HEK293T (cell line): ENCODE data around the gene HYAL2.
A peak's percentile ranks its signal among the peaks of the same experiment; 100 is the strongest.

Experiments used
- CTCF ChIA-PET: fragments of 350-600 bp; formaldehyde crosslinking; extraction: SDS; loops from one replicate; lab custom pipeline; 2021; ENCODE audit warnings: antibody characterized with exemption, inconsistent platforms; lab: Yijun Ruan, JAX
- POLR2A ChIA-PET: fragments of 350-600 bp; formaldehyde crosslinking; extraction: SDS; loops from one replicate; lab custom pipeline; 2020; ENCODE audit warnings: antibody characterized with exemption, inconsistent platforms; lab: Yijun Ruan, JAX
- DNase-seq: peaks from one replicate; pipeline ENCODE4 v3.0.0; 2012; ENCODE audit warnings: mixed read lengths; ENCODE audit errors: extremely low spot score
- ARNT ChIP-seq: fragments of 450-650 bp; IDR thresholded peaks from 2 replicates; pipeline ENCODE4 v1.6.1; 2017; ENCODE audit warnings: mild to moderate bottlenecking
- BHLHE40 ChIP-seq: fragments of 450-650 bp; IDR thresholded peaks from 2 replicates; pipeline ENCODE4 v1.6.1; 2016; ENCODE audit warnings: mild to moderate bottlenecking, moderate library complexity, borderline replicate concordance
- CTBP1 ChIP-seq: fragments of 450-650 bp; IDR thresholded peaks from 2 replicates; pipeline ENCODE4 v1.6.1; 2016; ENCODE audit warnings: borderline replicate concordance
- ELF4 ChIP-seq: fragments of 450-650 bp; IDR thresholded peaks from 2 replicates; pipeline ENCODE4 v1.6.1; 2017; ENCODE audit warnings: antibody characterized with exemption
- FOXA1 ChIP-seq: fragments of 450-650 bp; IDR thresholded peaks from 2 replicates; pipeline ENCODE4 v1.6.1; 2016; ENCODE audit warnings: mild to moderate bottlenecking
- FOXK2 ChIP-seq: fragments of 450-650 bp; IDR thresholded peaks from 2 replicates; pipeline ENCODE4 v1.6.1; 2016; ENCODE audit warnings: mild to moderate bottlenecking
- FOXM1 ChIP-seq: fragments of 450-650 bp; IDR thresholded peaks from 2 replicates; pipeline ENCODE4 v1.6.1; 2017; ENCODE audit warnings: mild to moderate bottlenecking, borderline replicate concordance
- HDGF ChIP-seq: fragments of 450-650 bp; IDR thresholded peaks from 2 replicates; pipeline ENCODE4 v1.6.1; 2017; ENCODE audit warnings: antibody characterized with exemption, borderline replicate concordance
- L3MBTL2 ChIP-seq: fragments of 450-650 bp; conservative IDR thresholded peaks from 2 replicates; pipeline ENCODE4 v1.6.1; 2016; ENCODE audit warnings: mild to moderate bottlenecking
- LEF1 ChIP-seq: fragments of 450-650 bp; IDR thresholded peaks from 2 replicates; pipeline ENCODE4 v1.6.1; 2017; ENCODE audit warnings: mild to moderate bottlenecking, borderline replicate concordance
- NFRKB ChIP-seq: fragments of 450-650 bp; IDR thresholded peaks from 2 replicates; pipeline ENCODE4 v1.6.1; 2016; ENCODE audit warnings: mild to moderate bottlenecking, moderate library complexity
- SP1 ChIP-seq: fragments of 450-650 bp; IDR thresholded peaks from 2 replicates; pipeline ENCODE4 v1.6.1; 2017
- SUZ12 ChIP-seq: fragments of 450-650 bp; IDR thresholded peaks from 2 replicates; pipeline ENCODE4 v1.6.1; 2016; ENCODE audit warnings: mild to moderate bottlenecking
- TARDBP ChIP-seq: fragments of 450-650 bp; IDR thresholded peaks from 2 replicates; pipeline ENCODE4 v1.6.1; 2016
- ZNF384 ChIP-seq: fragments of 450-650 bp; IDR thresholded peaks from 2 replicates; pipeline ENCODE4 v1.6.1; 2016
- TF ChIP-seq, protein P1 (sequence below): fragments of 450-650 bp; IDR thresholded peaks from 2 replicates; pipeline ENCODE4 v1.6.1; 2016

HYAL2 gene

DNA sequence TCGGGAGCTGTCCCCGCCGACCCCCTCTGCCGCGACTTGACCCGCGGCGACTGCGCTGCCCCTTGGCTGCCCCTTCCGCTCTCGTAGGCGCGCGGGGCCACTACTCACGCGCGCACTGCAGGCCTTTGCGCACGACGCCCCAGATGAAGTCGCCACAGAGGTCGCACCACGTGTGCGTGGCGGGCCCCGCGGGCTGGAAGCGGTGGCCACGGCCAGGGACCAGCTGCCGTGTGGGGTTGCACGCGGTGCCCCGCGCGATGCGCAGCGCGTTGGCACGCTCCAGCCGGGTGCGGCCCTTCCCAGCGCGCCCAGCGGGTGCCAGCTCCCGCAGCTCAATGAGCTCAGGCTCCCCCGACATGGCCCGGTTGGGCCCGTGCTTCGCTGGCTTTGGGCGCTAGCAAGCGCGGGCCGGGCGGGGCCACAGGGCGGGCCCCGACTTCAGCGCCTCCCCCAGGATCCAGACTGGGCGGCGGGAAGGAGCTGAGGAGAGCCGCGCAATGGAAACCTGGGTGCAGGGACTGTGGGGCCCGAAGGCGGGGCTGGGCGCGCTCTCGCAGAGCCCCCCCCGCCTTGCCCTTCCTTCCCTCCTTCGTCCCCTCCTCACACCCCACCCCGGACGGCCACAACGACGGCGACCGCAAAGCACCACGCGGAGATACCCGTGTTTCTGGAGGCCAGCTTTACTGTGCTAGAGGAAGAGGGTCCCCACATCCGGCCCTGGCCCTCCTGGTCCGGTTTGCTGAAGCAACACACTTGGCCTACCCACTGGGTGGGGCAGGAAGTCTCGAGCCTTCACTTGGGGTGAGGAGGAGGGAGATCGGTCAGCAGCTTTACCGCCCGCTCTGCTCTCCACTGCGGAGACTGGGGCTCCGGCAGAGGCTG is 18.1 kb upstream of the HYAL2 start, which contains the start of gene RASSF1:
RASSF1 (minus strand) TSS at position 389 of the 882 bp plus-strand sequence; CDS start at position 358, 31 bp downstream.
- no peak for TF ChIP-seq ZNF384
- TF ChIP-seq TARDBP = no peak
- no peak for TF ChIP-seq SP1
- no peak for TF ChIP-seq L3MBTL2
- TF ChIP-seq NFRKB = no peak
- TF ChIP-seq ELF4 = no peak
- TF ChIP-seq, protein P1, sequence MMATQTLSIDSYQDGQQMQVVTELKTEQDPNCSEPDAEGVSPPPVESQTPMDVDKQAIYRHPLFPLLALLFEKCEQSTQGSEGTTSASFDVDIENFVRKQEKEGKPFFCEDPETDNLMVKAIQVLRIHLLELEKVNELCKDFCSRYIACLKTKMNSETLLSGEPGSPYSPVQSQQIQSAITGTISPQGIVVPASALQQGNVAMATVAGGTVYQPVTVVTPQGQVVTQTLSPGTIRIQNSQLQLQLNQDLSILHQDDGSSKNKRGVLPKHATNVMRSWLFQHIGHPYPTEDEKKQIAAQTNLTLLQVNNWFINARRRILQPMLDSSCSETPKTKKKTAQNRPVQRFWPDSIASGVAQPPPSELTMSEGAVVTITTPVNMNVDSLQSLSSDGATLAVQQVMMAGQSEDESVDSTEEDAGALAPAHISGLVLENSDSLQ = no peak
- no peak for TF ChIP-seq FOXA1
- no peak for TF ChIP-seq SUZ12
- no peak for TF ChIP-seq ARNT
- no peak for TF ChIP-seq FOXM1
- no peak for TF ChIP-seq CTBP1
- CTCF ChIA-PET = no interaction called here
- POLR2A ChIA-PET = no interaction called here
- DNase-seq = no peak

DNA sequence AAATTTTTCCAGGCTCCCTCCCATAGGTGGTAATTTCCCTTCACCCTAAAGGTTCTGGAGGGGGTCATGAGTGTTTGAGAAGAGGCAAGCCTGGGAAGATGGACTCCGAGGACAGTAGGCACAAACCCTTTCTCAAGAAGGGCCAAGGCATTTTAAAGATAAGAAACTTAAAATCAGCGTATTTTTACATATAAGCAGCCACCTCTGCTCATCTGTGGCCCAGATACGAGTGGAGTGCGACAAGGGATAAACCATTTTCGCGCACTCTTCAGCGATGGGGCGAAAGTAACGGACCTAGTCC is 17.6 kb upstream of the HYAL2 start:
- no peak for DNase-seq
- ChIA-PET CTCF (no interaction called here), POLR2A (no interaction called here)
- TF ChIP-seq SP1 (no peak), ELF4 (no peak), BHLHE40 (no peak), LEF1 (no peak), TARDBP (no peak), CTBP1 (no peak), L3MBTL2 (no peak), FOXA1 (no peak), FOXK2 (no peak), NFRKB (no peak), SUZ12 (no peak), ARNT (no peak), ZNF384 (no peak), HDGF (no peak)

DNA sequence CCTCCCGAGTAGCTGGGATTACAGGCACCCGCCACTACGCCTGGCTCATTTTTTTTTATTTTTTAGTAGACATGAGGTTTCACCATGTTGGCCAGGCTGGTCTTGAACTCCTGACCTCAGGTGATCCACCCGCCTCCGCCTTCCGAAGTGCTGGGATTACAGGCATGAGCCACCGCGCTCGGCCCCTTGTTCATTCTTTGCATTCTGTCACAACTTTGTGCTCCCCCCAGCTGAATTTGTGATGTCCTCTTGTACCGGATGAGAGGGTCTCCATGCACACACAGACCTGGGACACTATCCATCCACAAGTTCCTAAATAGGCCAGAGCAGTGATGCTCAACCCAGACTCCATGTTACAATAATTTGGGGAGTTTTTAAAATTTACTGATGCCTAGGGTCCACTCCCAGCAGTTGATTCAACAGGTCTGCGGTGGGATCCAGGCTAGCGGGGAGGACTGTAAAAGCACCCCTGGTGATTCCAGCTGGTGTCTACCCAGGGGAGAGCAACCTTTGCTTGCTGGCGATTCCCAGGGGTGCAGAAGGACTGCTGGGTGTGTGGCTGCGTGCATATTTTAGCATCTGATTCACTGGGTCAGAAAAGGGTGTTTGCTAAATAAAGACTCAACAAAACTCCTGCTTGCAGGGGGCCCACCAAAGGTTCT is 17.1 kb upstream of the HYAL2 start:
- TF ChIP-seq FOXM1 (no peak), SUZ12 (no peak), CTBP1 (no peak), NFRKB (no peak), BHLHE40 (no peak), ARNT (no peak), FOXK2 (no peak), LEF1 (no peak), HDGF (no peak)
- TF ChIP-seq, protein P1 = no peak
- no peak for DNase-seq
- ChIA-PET CTCF (interaction anchor here (0.6 kb wide), 1 partner anchor 79 kb away, joined by 3 read pairs; no protein-coding TSS in a partner anchor), POLR2A (interaction anchor here (3.9 kb wide), 1 partner anchor 11 kb away, joined by 119 read pairs; the partner anchor contains the start of genes CYB561D2 and NPRL2)

DNA sequence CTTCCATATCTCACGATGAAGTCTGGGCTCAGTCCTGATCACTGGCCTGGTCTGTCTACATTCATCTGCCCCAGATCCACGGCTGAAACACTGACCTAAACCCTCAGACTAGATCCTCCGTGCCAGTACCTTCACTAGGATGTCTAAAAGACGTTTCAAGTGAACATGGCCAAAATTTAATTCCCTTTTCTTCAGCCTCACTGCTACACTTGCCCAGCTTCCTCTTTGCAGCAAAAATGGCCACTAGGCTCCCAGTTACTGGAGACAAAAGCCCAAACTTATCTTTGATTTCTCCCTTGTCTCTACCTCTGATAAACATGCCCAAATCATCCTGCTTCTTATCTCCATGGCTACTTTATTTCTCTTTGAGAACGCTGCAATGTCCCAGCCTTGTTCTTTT is 16.4 kb upstream of the HYAL2 start:
- no peak for DNase-seq
- no peak for TF ChIP-seq ZNF384
- TF ChIP-seq FOXA1 = no peak
- no peak for TF ChIP-seq LEF1
- no peak for TF ChIP-seq TARDBP
- TF ChIP-seq HDGF = no peak
- TF ChIP-seq ELF4 = no peak
- TF ChIP-seq SP1 = no peak
- TF ChIP-seq, protein P1 = no peak
- no peak for TF ChIP-seq L3MBTL2
- no peak for TF ChIP-seq BHLHE40
- no peak for TF ChIP-seq NFRKB
- no peak for TF ChIP-seq ARNT
- CTCF ChIA-PET = interaction anchor here (0.5 to 0.6 kb wide), 2 partner anchors 80 to 488 kb away, joined by 3 read pairs; no protein-coding TSS in a partner anchor
- POLR2A ChIA-PET = interaction anchor here (3.9 kb wide), 2 partner anchors 11 to 12 kb away, joined by 88 to 119 read pairs; partner anchors contain the start of genes CYB561D2, NPRL2 and TUSC2

DNA sequence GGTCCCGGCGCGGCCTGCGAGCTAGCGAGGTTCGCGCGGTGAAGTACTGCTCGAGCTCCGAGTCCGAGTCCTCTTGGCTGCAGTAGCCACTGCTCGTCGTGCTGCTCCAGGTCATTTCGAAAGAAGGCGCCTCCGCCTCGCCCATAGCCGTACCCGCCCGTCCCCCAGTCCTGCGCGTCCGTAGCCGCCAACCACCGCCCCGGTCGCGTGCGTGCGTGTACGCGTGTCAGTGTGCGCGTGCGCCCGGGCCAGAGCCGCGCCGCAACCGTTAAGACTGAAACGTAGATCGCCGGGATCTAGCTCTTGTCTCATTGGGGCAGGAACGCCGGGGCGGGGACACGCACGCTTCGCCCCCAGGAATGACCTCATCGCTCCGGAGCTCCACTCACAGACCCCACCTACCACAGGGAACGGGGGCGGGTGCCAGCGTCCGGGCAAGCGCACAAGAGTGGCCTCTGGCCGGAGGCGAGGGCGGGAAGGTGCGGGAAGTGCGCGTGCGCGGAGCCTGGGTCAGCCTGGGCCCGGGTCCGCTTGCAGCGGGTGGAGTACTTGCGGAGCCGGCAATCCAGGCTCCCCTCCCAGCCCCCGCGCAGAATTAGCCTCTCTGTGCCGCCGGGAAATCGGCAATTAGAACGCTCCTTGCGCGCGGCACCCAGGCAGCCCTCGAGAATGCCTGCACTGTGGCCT is 14.8 kb upstream of the HYAL2 start:
- CTCF ChIA-PET = interaction anchor here (0.6 to 1.6 kb wide), 10 partner anchors 9 to 392 kb away, joined by 3 to 10 read pairs (median 3); partner anchors contain the start of genes CYB561D2, NPRL2 and TUSC2
- POLR2A ChIA-PET = interaction anchor here (0.6 to 3.9 kb wide), 57 partner anchors 9 to 275 kb away, joined by 3 to 119 read pairs (median 4); partner anchors contain the start of genes CISH, CYB561D2, GNAI2 and HEMK1
- DNase-seq = peak; percentile 98
- TF ChIP-seq FOXM1 = no peak
- TF ChIP-seq, protein P1 = no peak
- peak; percentile 38; the same call in 1 of the 2 replicates for TF ChIP-seq CTBP1
- no peak for TF ChIP-seq ZNF384
- TF ChIP-seq FOXK2 = no peak
- TF ChIP-seq SUZ12 = no peak
- TF ChIP-seq ARNT = no peak
- no peak for TF ChIP-seq ELF4
- no peak for TF ChIP-seq LEF1
- no peak for TF ChIP-seq TARDBP
- TF ChIP-seq NFRKB = no peak
- TF ChIP-seq BHLHE40 = no peak
- TF ChIP-seq SP1 = no peak
- no peak for TF ChIP-seq HDGF
- TF ChIP-seq FOXA1 = no peak
- peak; percentile 70 for TF ChIP-seq L3MBTL2
